ENCODE results near the gene IRAK2. TPM values are rescaled to one million over a fixed set of nuclear protein-coding genes. Genes with fewer than 3 reads are reported as not detected.

IRAK2 gene
- total RNA-seq, 1 experiment from 2014 or later: 0.61 TPM

DNA sequence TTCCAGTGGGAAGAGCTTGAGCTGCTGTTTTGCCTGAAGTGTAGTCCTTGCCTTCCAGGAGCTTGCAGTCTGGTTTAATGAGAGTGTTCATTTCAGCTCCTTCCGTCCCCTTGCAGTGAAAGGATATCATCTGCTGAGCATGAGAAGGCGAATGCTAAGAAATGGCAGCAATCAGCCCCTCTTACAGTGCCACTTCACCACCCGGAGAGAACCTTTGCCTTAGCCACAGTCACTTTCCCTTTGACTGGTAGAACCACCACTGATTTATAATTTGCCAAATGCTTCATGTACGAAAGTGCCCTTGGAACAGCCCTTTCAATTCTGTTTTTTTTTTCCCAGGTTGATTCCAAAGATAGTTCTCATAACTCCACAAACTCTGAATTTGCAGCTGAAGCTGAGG, 95.1 kb downstream of the IRAK2 start:
- Histone ChIP-seq H2BK12ac (ENCODE audit: insufficient read length, low read depth, low read length) (no peak overlapping the region), H3K4ac (ENCODE audit: low read depth, low read length) (no peak overlapping the region), H2AFZ (ENCODE audit: low read length) (no peak overlapping the region), H2BK120ac (ENCODE audit: low read depth, low read length, poor library complexity, severe bottlenecking) (no peak overlapping the region), H4K91ac (ENCODE audit: insufficient read length, low read depth, low read length) (no peak overlapping the region), H3K79me1 (ENCODE audit: insufficient read depth, low read depth, low read length, poor library complexity, severe bottlenecking) (peaks cover 4% of the 10 kb centered on the region), H2BK20ac (ENCODE audit: low read depth, low read length, poor library complexity, severe bottlenecking) (no peak overlapping the region), H3K27ac (ENCODE audit: insufficient read length, low read depth, low read length) (no peak overlapping the region), H2BK5ac (ENCODE audit: insufficient read length, low read length) (no peak overlapping the region), H3K9ac (ENCODE audit: extremely low read depth, insufficient read length, low read length) (no peak overlapping the region), H4K20me1 (ENCODE audit: control insufficient read depth, insufficient read depth, insufficient read length) (peaks cover 4% of the 10 kb centered on the region), H3K9me3 (ENCODE audit: control insufficient read depth, low read depth, low read length) (no peaks in the 10 kb centered on the region), H2BK15ac (ENCODE audit: low read depth, low read length) (no peak overlapping the region), H3K18ac (ENCODE audit: insufficient read length, low read depth, low read length) (no peak overlapping the region), H3K23ac (ENCODE audit: insufficient read length, low read depth, low read length) (no peak overlapping the region), H3K23me2 (ENCODE audit: insufficient read length, low read depth, low read length, poor library complexity, severe bottlenecking) (no peaks in the 10 kb centered on the region), H2AK5ac (ENCODE audit: insufficient read length, low read length) (no peak overlapping the region), H3T11ph (ENCODE audit: low read length) (no peak overlapping the region), H3K56ac (ENCODE audit: insufficient read length, low read depth, low read length) (no peak overlapping the region), H3K14ac (ENCODE audit: insufficient read depth, low read length) (no peak overlapping the region), H3K4me2 (ENCODE audit: insufficient read depth, insufficient read length, low read length) (no peak overlapping the region), H4K8ac (replicated peaks; ENCODE audit: insufficient read length, low read depth, low read length) (no peak overlapping the region), H3K27me3 (ENCODE audit: insufficient read depth, low read length) (no peaks in the 10 kb centered on the region), H4K5ac (ENCODE audit: insufficient read length, low read depth, low read length) (no peak overlapping the region), H3K79me2 (ENCODE audit: insufficient read depth, low read length) (peaks cover 1% of the 10 kb centered on the region; the same call in 1 of the 2 replicates), H3K4me1 (ENCODE audit: insufficient read depth, low read length) (no peaks in the 10 kb centered on the region)
- no peaks in the 10 kb centered on the region for H3K27me3 Mint-ChIP-seq (ENCODE audit: low read depth)
- TF ChIP-seq, protein P1, sequence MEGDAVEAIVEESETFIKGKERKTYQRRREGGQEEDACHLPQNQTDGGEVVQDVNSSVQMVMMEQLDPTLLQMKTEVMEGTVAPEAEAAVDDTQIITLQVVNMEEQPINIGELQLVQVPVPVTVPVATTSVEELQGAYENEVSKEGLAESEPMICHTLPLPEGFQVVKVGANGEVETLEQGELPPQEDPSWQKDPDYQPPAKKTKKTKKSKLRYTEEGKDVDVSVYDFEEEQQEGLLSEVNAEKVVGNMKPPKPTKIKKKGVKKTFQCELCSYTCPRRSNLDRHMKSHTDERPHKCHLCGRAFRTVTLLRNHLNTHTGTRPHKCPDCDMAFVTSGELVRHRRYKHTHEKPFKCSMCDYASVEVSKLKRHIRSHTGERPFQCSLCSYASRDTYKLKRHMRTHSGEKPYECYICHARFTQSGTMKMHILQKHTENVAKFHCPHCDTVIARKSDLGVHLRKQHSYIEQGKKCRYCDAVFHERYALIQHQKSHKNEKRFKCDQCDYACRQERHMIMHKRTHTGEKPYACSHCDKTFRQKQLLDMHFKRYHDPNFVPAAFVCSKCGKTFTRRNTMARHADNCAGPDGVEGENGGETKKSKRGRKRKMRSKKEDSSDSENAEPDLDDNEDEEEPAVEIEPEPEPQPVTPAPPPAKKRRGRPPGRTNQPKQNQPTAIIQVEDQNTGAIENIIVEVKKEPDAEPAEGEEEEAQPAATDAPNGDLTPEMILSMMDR (conservative IDR thresholded peaks at IDR 0.05): no peak
- no peak overlapping the region for H3K27ac Mint-ChIP-seq
- no peak for DNase-seq
- peaks cover 12% of the 10 kb centered on the region in 2 experiments for H3K4me1 Mint-ChIP-seq
- H3K36me3 Mint-ChIP-seq (ENCODE audit: insufficient read depth in 1 of 3, low read depth in 3 of 3): peaks cover 32 to 77% (median 62%) of the 10 kb centered on the region in 3 experiments
- no peaks in the 10 kb centered on the region for H3K9me3 Mint-ChIP-seq
- WGBS (ENCODE audit: extremely low coverage, insufficient read length, low lambda C conversion rate): no CpG with 5 or more reads among the region's 4 CpGs
- H3K4me3 Mint-ChIP-seq: no peak overlapping the region

All from H9 (cell line).